VCaP (cell line): ENCODE data around the gene CLIP4.

Source experiments
- H3K27ac ChIP-seq: fragments of 450-650 bp; 2 replicates; pipeline ENCODE4 v1.5.1; 2017
- CTCF ChIP-seq: fragments of 450-650 bp; conservative IDR thresholded peaks from 2 replicates; pipeline ENCODE4 v1.5.1; 2017; ENCODE audit warnings: mild to moderate bottlenecking, moderate library complexity

Gene CLIP4

GRCh38 chr2:29218071-29218470 is 102.9 kb downstream of the CLIP4 start:
- TF ChIP-seq CTCF = no peak
- H3K27ac ChIP-seq = no peak overlapping the region

- H3K27ac ChIP-seq = no peak overlapping the region
- no peak for TF ChIP-seq CTCF
Observed at GRCh38 chr2:29218550-29219125, 103.4 kb downstream of the CLIP4 start.

GRCh38 chr2:29219374-29219773 is 104.2 kb downstream of the CLIP4 start:
- no peak overlapping the region for H3K27ac ChIP-seq
- TF ChIP-seq CTCF = no peak

GRCh38 chr2:29220506-29221270 is 105.5 kb downstream of the CLIP4 start:
- TF ChIP-seq CTCF = no peak
- no peak overlapping the region for H3K27ac ChIP-seq

GRCh38 chr2:29222381-29223179 is 107.4 kb downstream of the CLIP4 start:
- TF ChIP-seq CTCF = no peak
- H3K27ac ChIP-seq = no peak overlapping the region

GRCh38 chr2:29223257-29223656 is 108.0 kb downstream of the CLIP4 start:
- no peak overlapping the region for H3K27ac ChIP-seq

More at GRCh38 chr2:29223257-29223656, 108.0 kb downstream of the CLIP4 start:
- TF ChIP-seq CTCF = no peak
